Cardiac fibroblast (primary cell): ENCODE data around the gene KRIT1.

Source experiments
- DNase-seq, 2 donors: peaks; one replicate each; pipeline versions ENCODE4 v3.0.0 to v3.0.0-alpha.2; 2010; ENCODE audit warnings: low read depth in 2 of 2
- H3K4me3 ChIP-seq, 2 donors: replicated peaks in 1 of 2; 1 replicate in 1 of 2; 2 replicates in 1 of 2; pipeline ENCODE4 v1.5.1; 2011; ENCODE audit warnings: low read depth in 2 of 2, low read length in 2 of 2, mild to moderate bottlenecking in 2 of 2, moderate library complexity in 1 of 2
- TF ChIP-seq, protein P1 (sequence below): IDR thresholded peaks from one replicate; pipeline ENCODE4 v1.5.1; 2011; ENCODE audit warnings: low read depth, mild to moderate bottlenecking, low read length, inconsistent platforms

Gene KRIT1

DNA sequence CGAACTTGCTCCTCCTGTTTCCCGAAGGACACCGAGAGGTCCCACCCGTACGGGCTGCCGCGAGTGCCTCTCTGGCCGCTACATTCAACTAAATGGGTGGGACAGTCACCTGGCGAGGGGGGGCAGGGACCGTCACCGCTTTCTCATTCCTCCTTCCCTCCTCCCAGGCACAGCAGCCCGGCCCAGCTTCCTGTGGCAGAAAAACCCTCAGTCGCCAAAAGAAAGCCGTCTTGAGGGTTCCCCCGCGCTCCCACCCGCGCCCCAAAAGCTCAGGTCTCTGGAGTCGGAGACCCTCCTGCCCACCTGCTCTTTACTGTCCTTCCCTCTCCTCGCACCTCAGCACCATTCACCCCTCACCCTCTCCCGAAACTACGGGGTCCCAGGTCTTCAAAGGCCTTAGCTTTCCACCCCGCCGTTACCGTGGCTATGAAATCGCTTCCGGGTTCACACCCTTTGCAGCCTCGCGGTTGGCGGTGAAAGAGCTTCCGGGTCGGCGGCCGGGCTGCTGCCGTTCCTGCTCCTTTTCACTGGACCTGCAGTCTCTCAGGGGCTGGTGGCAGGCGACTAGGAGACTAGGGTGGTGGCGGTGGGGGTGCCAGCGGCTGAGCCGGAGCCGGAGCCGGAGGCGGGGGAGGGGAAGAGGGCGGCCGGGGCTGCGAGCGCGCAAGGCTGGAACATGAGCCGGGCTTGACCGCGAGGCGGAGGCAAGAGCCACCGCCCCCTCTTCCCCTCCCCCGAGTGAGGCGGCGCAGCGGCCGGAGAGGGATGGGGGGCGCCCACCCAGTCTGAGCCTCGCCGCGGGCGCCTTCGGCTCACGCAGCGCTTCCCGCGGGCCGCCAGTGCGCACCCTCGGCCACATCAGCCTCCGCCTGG lies at the start of gene KRIT1, which contains the start of gene ANKIB1:
Gene KRIT1 (minus strand): TSS at position 428 of the 873 bp plus-strand sequence. CDS start 3,779 bp downstream, outside the sequence.
Gene ANKIB1 (plus strand): TSS at position 488 of the 873 bp plus-strand sequence. CDS start 49,005 bp downstream, outside the sequence.
- DNase-seq: peak; percentile 80 to 81
- peak within 1 kb of the TSS; percentile 70 to 88 for H3K4me3 ChIP-seq
- TF ChIP-seq, protein P1, sequence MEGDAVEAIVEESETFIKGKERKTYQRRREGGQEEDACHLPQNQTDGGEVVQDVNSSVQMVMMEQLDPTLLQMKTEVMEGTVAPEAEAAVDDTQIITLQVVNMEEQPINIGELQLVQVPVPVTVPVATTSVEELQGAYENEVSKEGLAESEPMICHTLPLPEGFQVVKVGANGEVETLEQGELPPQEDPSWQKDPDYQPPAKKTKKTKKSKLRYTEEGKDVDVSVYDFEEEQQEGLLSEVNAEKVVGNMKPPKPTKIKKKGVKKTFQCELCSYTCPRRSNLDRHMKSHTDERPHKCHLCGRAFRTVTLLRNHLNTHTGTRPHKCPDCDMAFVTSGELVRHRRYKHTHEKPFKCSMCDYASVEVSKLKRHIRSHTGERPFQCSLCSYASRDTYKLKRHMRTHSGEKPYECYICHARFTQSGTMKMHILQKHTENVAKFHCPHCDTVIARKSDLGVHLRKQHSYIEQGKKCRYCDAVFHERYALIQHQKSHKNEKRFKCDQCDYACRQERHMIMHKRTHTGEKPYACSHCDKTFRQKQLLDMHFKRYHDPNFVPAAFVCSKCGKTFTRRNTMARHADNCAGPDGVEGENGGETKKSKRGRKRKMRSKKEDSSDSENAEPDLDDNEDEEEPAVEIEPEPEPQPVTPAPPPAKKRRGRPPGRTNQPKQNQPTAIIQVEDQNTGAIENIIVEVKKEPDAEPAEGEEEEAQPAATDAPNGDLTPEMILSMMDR: no peak

DNA sequence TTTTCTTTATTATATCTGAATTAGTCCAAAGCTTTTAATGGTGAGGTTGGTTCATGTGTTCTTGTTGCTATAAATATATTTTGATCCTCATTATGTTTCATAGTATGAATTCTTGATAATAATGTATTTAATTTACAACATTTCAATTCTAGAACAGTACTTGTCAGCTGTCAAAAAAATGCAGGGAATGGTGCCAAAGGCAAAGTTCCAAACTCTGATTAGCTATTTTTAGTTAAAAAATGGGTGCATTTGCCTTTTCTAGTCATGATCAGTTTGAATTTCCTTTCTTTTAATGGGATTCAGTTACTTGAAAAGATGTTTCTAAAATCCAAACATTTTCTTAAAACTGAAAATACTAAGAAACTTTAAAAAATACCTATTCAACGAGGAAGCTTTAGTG lies 49.7 kb upstream of the KRIT1 start:
- peak; percentile 14 to 32 for DNase-seq
- H3K4me3 ChIP-seq: no peak overlapping the region
- TF ChIP-seq, protein P1: no peak

DNA sequence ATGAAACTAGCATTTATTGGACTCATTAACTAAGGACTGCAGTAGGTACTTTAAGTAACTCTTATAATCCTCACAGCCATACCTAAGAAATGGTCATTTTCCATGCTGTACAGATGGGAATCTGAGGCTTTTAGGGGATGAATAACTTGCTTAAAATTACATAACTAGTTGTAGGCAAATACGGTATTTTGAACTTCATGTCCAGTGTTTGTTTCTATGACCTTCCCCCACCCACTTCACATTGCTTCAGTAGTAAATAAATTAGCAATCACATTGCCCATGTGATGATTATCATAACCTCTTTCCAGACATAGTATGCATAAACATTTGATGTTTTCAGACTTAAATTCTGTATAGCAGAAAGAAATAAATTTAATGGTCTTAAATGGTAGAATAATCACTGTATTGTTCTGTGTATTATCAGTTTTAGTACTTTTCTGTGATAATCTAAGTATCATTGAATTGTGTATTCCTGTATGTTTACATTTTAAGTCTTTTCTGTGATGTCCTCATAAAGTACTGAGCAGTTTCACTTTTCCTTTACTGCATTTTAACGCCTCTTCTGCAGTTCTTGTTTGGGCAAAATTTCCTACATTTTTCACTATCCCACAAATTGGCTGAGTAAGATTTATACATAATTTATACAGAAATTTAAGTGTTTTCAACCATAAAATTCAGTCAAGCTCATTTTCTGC lies 48.3 kb upstream of the KRIT1 start:
- DNase-seq: peak; percentile 16 to 39
- H3K4me3 ChIP-seq: peak overlapping the region in 1 of 2 donors; percentile 19
- TF ChIP-seq, protein P1: no peak

DNA sequence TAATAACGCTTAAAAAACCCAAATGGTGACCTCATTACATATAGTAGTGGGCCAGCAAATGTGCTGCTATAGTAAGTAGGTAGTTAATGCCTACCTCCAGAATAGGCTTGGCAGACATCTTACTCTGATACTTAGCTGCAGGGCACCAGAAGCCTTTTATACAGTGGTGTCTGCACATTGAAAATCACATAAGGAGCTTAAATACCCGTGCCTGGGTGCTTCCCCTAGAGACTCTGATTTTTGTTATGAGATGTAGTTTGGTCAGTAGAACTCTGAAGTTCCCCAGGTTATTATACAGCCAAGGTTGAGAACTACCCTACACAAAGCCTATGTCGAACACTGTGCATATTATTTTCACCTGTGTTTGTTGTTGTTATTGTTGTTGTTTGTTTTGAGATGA lies 47.3 kb upstream of the KRIT1 start:
- no peak overlapping the region for H3K4me3 ChIP-seq
- DNase-seq: no peak
- TF ChIP-seq, protein P1: no peak

DNA sequence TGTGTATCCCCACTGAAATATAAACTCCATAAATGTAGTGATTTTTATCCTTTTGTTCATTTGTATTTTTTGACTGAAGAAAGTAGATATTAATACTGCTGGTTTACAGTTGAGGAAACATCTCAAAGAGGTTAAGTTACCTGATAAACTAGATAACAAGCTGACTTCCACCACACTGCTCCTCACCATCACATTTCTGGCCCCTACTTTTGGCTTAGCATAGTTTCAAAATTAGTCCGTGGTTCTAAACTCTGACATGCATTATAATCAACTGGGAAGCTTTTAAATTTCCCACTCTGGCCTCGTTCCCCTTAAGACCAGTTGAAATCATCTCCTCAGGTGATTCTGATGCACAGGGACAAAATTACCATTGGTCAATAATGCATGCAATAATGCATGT lies 43.6 kb upstream of the KRIT1 start:
- TF ChIP-seq, protein P1: no peak
- no peak for DNase-seq

DNA sequence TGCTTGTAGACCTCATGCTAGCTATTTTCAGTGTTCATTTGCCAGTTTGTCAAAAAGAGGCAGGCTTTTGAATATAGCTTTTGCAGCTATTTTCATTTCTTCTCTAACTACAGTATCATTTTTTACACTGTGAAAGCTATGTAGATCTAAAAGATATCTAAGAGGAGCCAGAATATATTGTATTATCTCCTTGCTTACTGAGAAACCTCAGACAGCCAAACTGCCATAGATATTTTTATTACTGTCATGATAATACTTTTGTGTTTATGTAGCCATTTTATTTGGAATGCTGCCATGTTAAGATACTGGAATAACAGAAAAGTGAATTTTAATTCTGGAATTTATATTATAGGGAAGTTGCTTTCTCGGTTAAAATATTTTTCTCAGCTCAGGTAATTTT lies 37.2 kb upstream of the KRIT1 start:
- no peak for DNase-seq
- TF ChIP-seq, protein P1: no peak
- H3K4me3 ChIP-seq: no peak overlapping the region

More for the DNA sequence above, 43.6 kb upstream of the KRIT1 start:
- H3K4me3 ChIP-seq: no peak overlapping the region
